Measurements from ENCODE around the gene CFAP410.

Gene CFAP410

GRCh38 chr21:44282370-44282769 is 56.8 kb downstream of the CFAP410 start:
- no peak for DNase-seq

GRCh38 chr21:44281801-44282200 is 57.4 kb downstream of the CFAP410 start:
- no peak for DNase-seq

GRCh38 chr21:44279354-44280260 is 59.6 kb downstream of the CFAP410 start:
- no peak for DNase-seq
